K562 (cell line): Measurements from ENCODE around the gene RAD50. TPM values are rescaled to one million over a fixed set of nuclear protein-coding genes. Genes with fewer than 3 reads are reported as not detected.

Experiments used
- BRF1 ChIP-seq: IDR thresholded peaks from 3 replicates; pipeline ENCODE4 v1.6.1; 2011; ENCODE audit warnings: borderline replicate concordance, mild to moderate bottlenecking; ENCODE audit not compliant: insufficient read length; ENCODE audit errors: extremely low read depth
- CTBP1 ChIP-seq: fragments of 450-650 bp; IDR thresholded peaks from 2 replicates; pipeline ENCODE4 v1.6.1; 2016; ENCODE audit warnings: borderline replicate concordance
- MNT ChIP-seq, 2 experiments: fragments of 450-650 bp; conservative IDR thresholded peaks; 2 replicates each; pipeline ENCODE4 v1.6.1; 2017; ENCODE audit warnings: mild to moderate bottlenecking in 2 of 2, moderate library complexity in 2 of 2
- NKRF ChIP-seq: fragments of 450-650 bp; IDR thresholded peaks from 2 replicates; pipeline ENCODE4 v1.6.1; 2016; ENCODE audit warnings: borderline replicate concordance
- PML ChIP-seq: IDR thresholded peaks from 2 replicates; pipeline ENCODE4 v1.6.1; 2012; ENCODE audit warnings: low read length, inconsistent platforms
- POLR2H ChIP-seq: IDR thresholded peaks from 2 replicates; pipeline ENCODE4 v1.6.1; 2016; ENCODE audit warnings: missing genetic modification characterization, low read depth, mild to moderate bottlenecking, control low read depth, missing compliant biosample characterization, moderate library complexity
- RBM25 ChIP-seq: fragments of 200-400 bp; formaldehyde crosslinking; IDR thresholded peaks from 2 replicates; pipeline ENCODE4 v1.6.1; 2018; ENCODE audit warnings: low read length, low read depth, moderate library complexity; ENCODE audit not compliant: severe bottlenecking
- RCOR1 ChIP-seq, 2 experiments: IDR thresholded peaks; 2 replicates each; pipeline ENCODE4 v1.6.1; 2012; ENCODE audit warnings: low read depth in 2 of 2, low read length in 2 of 2, borderline replicate concordance in 1 of 2, improper control_type of control experiment in 1 of 2
- SRSF1 ChIP-seq: fragments of 200-400 bp; formaldehyde crosslinking; IDR thresholded peaks from 2 replicates; pipeline ENCODE4 v1.6.1; 2017; ENCODE audit warnings: mild to moderate bottlenecking, low read depth, low read length, moderate library complexity
- SRSF9 ChIP-seq: fragments of 200-400 bp; formaldehyde crosslinking; IDR thresholded peaks from 2 replicates; pipeline ENCODE4 v1.6.1; 2017; ENCODE audit warnings: low read depth, low read length, borderline replicate concordance
- TCF15 ChIP-seq: fragments of 250-450 bp; sonication (Bioruptor Pico); IDR thresholded peaks from 2 replicates; pipeline ENCODE4 v1.8.0; 2022; ENCODE audit warnings: moderate library complexity, mild to moderate bottlenecking, inconsistent platforms
- TFAP4 ChIP-seq: sonication (generic); formaldehyde crosslinking; IDR thresholded peaks from 2 replicates; pipeline ENCODE4 v1.8.0; 2022; ENCODE audit warnings: missing genetic modification reagents, mild to moderate bottlenecking, moderate library complexity, borderline replicate concordance
- UBTF ChIP-seq, 2 experiments: IDR thresholded peaks; 2 replicates each; pipeline ENCODE4 v1.6.1; 2012; ENCODE audit warnings: improper control_type of control experiment in 2 of 2, low read depth in 2 of 2, low read length in 2 of 2, borderline replicate concordance in 1 of 2
- ZBTB9 ChIP-seq: fragments of 450-650 bp; formaldehyde crosslinking; IDR thresholded peaks from 2 replicates; pipeline ENCODE4 v1.4.0; 2020; ENCODE audit warnings: mild to moderate bottlenecking, moderate library complexity
- ZC3H11A ChIP-seq: IDR thresholded peaks from 2 replicates; pipeline ENCODE4 v1.6.1; 2012; ENCODE audit warnings: low read depth, low read length, improper control_type of control experiment
- ZEB2 ChIP-seq: fragments of 450-650 bp; IDR thresholded peaks from 2 replicates; pipeline ENCODE4 v1.6.1; 2016
- ZNF212 ChIP-seq: fragments of 450-650 bp; formaldehyde crosslinking; IDR thresholded peaks from 2 replicates; pipeline ENCODE4 v1.4.0; 2020; ENCODE audit warnings: mild to moderate bottlenecking
- ZNF316 ChIP-seq: fragments of 450-650 bp; IDR thresholded peaks from 2 replicates; pipeline ENCODE4 v1.6.1; 2016
- ZNF583 ChIP-seq: fragments of 250-450 bp; sonication (Bioruptor Pico); IDR thresholded peaks from 2 replicates; pipeline ENCODE4 v1.4.0; 2020
- polyA plus RNA-seq, 8 experiments: library from polyadenylated mRNA; depleted of rRNA in 4 of 8; stranded (reverse) in 5 of 8; unstranded in 3 of 8; fragments of >200 nt; fragmentation: Nextera tagmentation in 2 of 8; fragmentation: Illumina TruSeq in 1 of 8; extraction: Ambion mirVana in 2 of 8; extraction: Trizol in 1 of 8; gene quantifications; 2 replicates each; pipeline versions ENCODE4 v1.2.1 to v1.2.3, GENCODE V29; 2011 to 2014; ENCODE audit warnings: inconsistent platforms in 1 of 8, missing spikeins in 1 of 8
- total RNA-seq, 7 experiments: library from RNA; depleted of rRNA in 6 of 7; stranded (reverse); fragments of >200 nt in 6 of 7; fragmentation: Illumina TruSeq in 2 of 7; extraction: Trizol in 2 of 7; gene quantifications; 2 replicates each; pipeline versions ENCODE4 v1.2.1 to v1.2.3, GENCODE V29; 2011 to 2021; ENCODE audit warnings: low replicate concordance in 1 of 7

The RAD50 gene
- total and polyA plus RNA-seq, 9 of the 15 experiments (the other 6 are each of a cell fraction or from before 2014, with no cell fraction given), result 15.3 to 74.2 (median 44.1) TPM

- TF ChIP-seq TCF15 (CRISPR knock-in tag) (no peak), TFAP4 (no peak), ZEB2 (peak; percentile 56), SRSF1 (no peak), ZBTB9 (no peak), ZC3H11A (no peak), CTBP1 (peak; percentile 68), ZNF316 (no peak), RCOR1 (IDR thresholded peaks at IDR 0.05; ENCODE audit: borderline replicate concordance in 1 of 2, low read depth in 2 of 2, low read length in 2 of 2) (peak in 1 of 2 experiments; percentile 74; a peak in 1 of 4 replicates), ZNF212 (CRISPR knock-in tag) (no peak), NKRF (no peak), ZNF583 (no peak), PML (0 out of 2 replicates have a peak, but pooled peaks have one; percentile 4), POLR2H (tag) (peak; percentile 7; the same call in 1 of the 2 replicates), RBM25 (no peak), MNT (conservative IDR thresholded peaks at IDR 0.05) (no peak), UBTF (IDR thresholded peaks at IDR 0.05; ENCODE audit: borderline replicate concordance in 1 of 2, low read depth in 2 of 2, low read length in 2 of 2) (peak in 1 of 2 experiments; percentile 64; a peak in 1 of 4 replicates), SRSF9 (no peak), BRF1 (no peak)
These were observed 848 bp downstream of the RAD50 start (continued) for GRCh38 chr5:132557478-132558172.
